AG10803 (cell line): ENCODE measurements around the gene TEX13C.
"Not testable (repeated sequence)": the region's sequence is repeated elsewhere in the genome, so short reads cannot be mapped to it uniquely, and the experiment has no call there.

Experiments
- DNase-seq: peaks from one replicate; pipeline ENCODE4 v3.0.0; 2010; ENCODE audit warnings: low read depth
- H3K4me3 ChIP-seq: 2 replicates; pipeline ENCODE4 v1.5.1; 2011; ENCODE audit warnings: mild to moderate bottlenecking, low read length, control low read depth
- TF ChIP-seq, protein P1 (sequence below): conservative IDR thresholded peaks from 2 replicates; pipeline ENCODE4 v1.5.1; 2011; ENCODE audit warnings: mild to moderate bottlenecking, low read length, control low read depth, inconsistent platforms

Gene TEX13C

DNA sequence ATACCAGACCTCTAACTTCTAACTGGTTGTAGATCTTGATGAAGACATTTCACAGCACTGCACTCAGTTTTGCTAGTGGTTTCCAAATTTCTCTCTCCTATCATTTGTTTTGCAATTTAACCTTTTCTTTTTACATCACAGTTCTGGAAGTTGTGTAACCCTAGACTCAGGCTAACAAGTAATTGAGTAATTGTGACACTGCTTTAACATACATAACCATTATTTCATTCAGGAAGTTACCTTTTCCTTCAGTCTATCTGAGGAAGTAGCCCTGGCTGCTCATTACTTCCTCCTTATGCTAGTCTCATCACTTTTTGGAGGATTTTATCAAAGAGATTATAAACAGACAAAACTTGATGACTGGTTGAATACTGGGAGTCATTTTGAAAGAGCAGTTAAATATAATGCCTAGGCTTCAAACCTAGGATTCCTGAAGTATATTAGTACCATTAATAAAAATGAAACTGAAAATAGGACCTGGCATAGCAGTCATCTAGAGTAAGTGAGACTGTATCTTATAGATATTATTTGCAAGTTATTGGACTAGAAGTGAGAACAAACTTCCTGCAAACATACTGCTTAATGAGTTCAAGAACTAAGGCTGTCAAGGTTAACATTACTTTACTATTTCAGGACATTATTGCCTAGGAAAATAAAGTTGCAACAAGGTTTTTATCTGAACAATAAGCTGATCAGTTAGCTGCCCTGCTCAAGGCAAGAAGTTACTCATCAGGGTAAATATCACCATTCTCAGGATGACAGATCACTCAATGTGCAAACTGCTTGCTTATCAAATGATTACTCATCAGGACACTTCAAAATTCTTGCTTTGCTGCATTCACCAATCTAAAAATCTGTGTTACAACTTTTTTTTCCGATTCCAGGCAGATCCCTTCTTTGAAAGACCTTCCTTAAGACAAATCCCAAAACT, 25.6 kb upstream of the TEX13C start:
- no peak overlapping the region for H3K4me3 ChIP-seq
- no peak for DNase-seq
- TF ChIP-seq, protein P1, sequence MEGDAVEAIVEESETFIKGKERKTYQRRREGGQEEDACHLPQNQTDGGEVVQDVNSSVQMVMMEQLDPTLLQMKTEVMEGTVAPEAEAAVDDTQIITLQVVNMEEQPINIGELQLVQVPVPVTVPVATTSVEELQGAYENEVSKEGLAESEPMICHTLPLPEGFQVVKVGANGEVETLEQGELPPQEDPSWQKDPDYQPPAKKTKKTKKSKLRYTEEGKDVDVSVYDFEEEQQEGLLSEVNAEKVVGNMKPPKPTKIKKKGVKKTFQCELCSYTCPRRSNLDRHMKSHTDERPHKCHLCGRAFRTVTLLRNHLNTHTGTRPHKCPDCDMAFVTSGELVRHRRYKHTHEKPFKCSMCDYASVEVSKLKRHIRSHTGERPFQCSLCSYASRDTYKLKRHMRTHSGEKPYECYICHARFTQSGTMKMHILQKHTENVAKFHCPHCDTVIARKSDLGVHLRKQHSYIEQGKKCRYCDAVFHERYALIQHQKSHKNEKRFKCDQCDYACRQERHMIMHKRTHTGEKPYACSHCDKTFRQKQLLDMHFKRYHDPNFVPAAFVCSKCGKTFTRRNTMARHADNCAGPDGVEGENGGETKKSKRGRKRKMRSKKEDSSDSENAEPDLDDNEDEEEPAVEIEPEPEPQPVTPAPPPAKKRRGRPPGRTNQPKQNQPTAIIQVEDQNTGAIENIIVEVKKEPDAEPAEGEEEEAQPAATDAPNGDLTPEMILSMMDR: no peak

- no peak overlapping the region for H3K4me3 ChIP-seq
- TF ChIP-seq, protein P1: no peak
- no peak for DNase-seq
Measured at GRCh38 chrX:125295337-125295736, 24.3 kb upstream of the TEX13C start.

DNA sequence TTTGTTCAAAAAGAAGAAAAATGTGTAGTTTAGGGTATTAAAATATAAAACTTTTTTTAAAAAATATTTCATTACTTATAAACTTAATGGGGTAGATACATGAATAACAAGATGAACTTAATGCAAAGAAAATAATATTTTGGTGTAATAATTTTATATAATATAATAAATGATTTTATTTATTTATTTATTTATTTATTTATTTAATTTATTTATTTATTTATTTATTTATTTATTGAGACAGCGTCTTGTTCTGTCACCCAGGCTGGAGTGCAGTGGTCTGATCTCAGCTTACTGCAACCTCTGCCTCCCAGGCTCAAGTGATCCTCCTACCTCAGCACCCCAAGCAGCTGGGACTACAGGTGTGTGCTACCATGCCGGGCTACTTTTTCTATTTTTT, 20.8 kb upstream of the TEX13C start:
- TF ChIP-seq, protein P1: no peak
- no peak for DNase-seq

DNA sequence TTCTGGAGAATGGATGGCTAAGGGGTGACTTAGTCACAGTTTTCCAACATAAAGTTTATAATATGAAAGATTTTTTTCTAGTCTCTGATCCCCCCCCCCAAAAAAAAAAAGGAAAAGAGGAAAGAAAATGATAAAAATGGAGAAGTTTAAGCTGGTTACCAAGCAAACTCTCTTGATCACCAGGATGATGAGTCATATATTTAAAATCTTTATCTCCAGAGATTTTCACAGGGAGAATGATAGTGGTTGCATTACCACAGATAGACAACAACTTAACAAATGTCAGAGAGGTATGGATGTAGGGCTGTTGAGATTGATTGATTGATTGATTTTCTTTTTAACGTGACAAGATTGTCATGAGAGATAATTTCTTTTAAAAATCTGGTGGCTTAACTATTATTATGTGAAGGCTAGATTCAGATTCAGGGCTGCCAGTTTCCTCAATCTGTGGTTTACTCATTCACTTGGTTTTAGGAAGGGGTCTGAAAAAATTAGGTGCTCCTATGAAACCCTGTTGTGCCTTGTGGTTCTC, 13.3 kb upstream of the TEX13C start:
- TF ChIP-seq, protein P1: no peak
- no peak for DNase-seq
- H3K4me3 ChIP-seq: no peak overlapping the region

More for the DNA sequence above, 20.8 kb upstream of the TEX13C start:
- no peak overlapping the region for H3K4me3 ChIP-seq

DNA sequence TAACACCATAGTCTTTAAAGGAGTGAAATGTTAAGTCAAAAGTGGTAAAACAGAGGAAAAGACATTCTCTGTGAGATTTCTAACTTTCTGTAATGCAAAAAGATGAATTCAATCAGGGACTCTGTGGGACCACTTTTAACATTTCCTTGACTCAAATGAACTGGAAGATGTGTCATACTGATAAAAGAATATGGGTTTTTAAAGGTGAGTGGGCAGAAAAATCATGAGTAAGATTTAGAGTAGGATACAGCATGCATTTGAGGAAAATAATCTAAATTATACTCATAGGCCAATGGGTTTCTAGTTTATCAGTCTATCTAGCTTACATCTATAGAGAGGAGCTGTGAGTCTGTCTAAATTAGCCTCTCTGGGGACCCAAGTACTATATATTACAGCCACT, 11.0 kb upstream of the TEX13C start:
- no peak overlapping the region for H3K4me3 ChIP-seq
- TF ChIP-seq, protein P1: no peak
- no peak for DNase-seq

DNA sequence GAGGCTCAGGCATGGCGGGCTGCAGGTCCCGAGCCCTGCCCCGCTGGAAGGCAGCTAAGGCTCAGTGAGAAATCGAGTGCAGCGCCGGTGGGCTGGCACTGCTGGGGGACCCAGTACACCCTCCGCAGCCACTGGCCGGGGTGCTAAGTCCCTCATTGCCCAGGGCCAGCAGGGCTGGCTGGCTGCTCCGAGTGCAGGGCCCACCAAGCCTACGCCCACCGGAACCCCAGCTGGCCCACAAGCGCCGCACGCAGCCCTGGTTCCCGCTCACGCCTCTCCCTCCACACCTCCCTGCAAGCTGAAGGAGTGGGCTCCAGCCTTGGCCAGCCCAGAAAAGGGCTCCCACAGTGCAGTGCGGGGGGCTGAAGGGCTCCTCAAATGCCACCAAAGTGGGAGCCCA, 505 bp upstream of the TEX13C start:
- H3K4me3 ChIP-seq, DNase-seq: not testable (repeated sequence)

DNA sequence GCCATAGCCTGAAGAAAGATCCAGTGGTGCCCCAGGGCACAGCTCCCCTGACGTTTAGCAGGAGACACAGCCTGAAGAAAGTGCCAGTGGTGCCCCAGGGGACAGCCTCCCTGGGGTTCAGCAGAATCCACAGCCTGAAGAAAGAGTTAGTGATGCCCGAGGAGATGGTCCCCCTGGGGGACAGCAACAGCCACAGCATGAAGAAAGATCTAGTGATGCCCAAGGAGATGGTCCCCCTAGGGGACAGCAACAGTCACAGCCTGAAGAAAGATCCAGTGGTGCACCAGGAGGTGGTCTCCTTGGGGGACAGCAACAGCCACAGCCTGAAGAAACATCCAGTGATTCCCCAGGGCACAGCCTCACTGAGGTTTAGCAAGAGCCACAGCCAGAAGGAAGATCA, 2.8 kb downstream of the TEX13C start:
- TF ChIP-seq, protein P1: no peak
- H3K4me3 ChIP-seq: no peak overlapping the region
- DNase-seq: no peak
